OCI-LY1 (cell line): Measurements from ENCODE around the gene NUP93.

Source experiments
- H2AFZ ChIP-seq: fragments of 200-600 bp; sonication (generic), shearing (Covaris generic); 2 replicates; pipeline ENCODE4 v1.6.0; 2014; ENCODE audit warnings: antibody characterized with exemption, mild to moderate bottlenecking, low read length
- H3F3A ChIP-seq: fragments of 200-600 bp; sonication (generic), shearing (Covaris generic); 2 replicates; pipeline ENCODE4 v1.6.0; 2014; ENCODE audit warnings: mild to moderate bottlenecking, antibody characterized with exemption, low read length, moderate library complexity; ENCODE audit not compliant: insufficient read depth
- H3K27ac ChIP-seq: fragments of 200-600 bp; sonication (generic); 2 replicates; pipeline ENCODE4 v1.5.1; 2014; ENCODE audit warnings: low read length, mixed run types, mild to moderate bottlenecking, low read depth; ENCODE audit not compliant: poor library complexity, severe bottlenecking
- H3K27me3 ChIP-seq: fragments of 200-600 bp; sonication (generic); 2 replicates; pipeline ENCODE4 v1.6.0; 2014; ENCODE audit warnings: antibody characterized with exemption, mild to moderate bottlenecking, low read length, moderate library complexity; ENCODE audit not compliant: insufficient read depth
- H3K36me3 ChIP-seq: fragments of 200-600 bp; sonication (generic); 2 replicates; pipeline ENCODE4 v1.6.1; 2014; ENCODE audit warnings: mild to moderate bottlenecking, antibody characterized with exemption, low read length, moderate library complexity, mixed read lengths; ENCODE audit not compliant: insufficient read depth
- H3K4me1 ChIP-seq: fragments of 200-600 bp; sonication (generic); 2 replicates; pipeline ENCODE4 v1.5.1; 2014; ENCODE audit warnings: mild to moderate bottlenecking, low read length, moderate library complexity; ENCODE audit not compliant: insufficient read depth, severe bottlenecking
- H3K4me2 ChIP-seq: fragments of 200-600 bp; sonication (generic), shearing (Covaris generic); 2 replicates; pipeline ENCODE4 v1.6.1; 2014; ENCODE audit warnings: low read length
- H3K4me3 ChIP-seq: fragments of 200-600 bp; sonication (generic); 2 replicates; pipeline ENCODE4 v1.5.1; 2014; ENCODE audit warnings: low read length, low read depth, mild to moderate bottlenecking, mixed read lengths; ENCODE audit not compliant: poor library complexity, severe bottlenecking
- H3K79me2 ChIP-seq: fragments of 200-600 bp; shearing (Covaris generic); 2 replicates; pipeline ENCODE4 v1.6.1; 2016; ENCODE audit warnings: mixed run types, low read length, mixed read lengths; ENCODE audit not compliant: insufficient read depth
- H3K9ac ChIP-seq: fragments of 200-600 bp; sonication (generic), shearing (Covaris generic); 2 replicates; pipeline ENCODE4 v1.6.1; 2014; ENCODE audit warnings: mild to moderate bottlenecking, low read length, mixed read lengths
- H3K9me2 ChIP-seq: fragments of 200-600 bp; sonication (generic), shearing (Covaris generic); 2 replicates; pipeline ENCODE4 v1.6.1; 2014; ENCODE audit warnings: low read depth, mild to moderate bottlenecking, low read length, mixed read lengths
- H3K9me3 ChIP-seq: fragments of 200-600 bp; shearing (Covaris generic); 2 replicates; pipeline ENCODE4 v1.6.1; 2014; ENCODE audit warnings: low read length, mixed read lengths
- H4K20me1 ChIP-seq: fragments of 200-600 bp; sonication (generic), shearing (Covaris generic); 2 replicates; pipeline ENCODE4 v1.6.0; 2016; ENCODE audit warnings: mild to moderate bottlenecking, low read length; ENCODE audit not compliant: insufficient read depth
- EZH2 ChIP-seq: fragments of 200-600 bp; sonication (generic), shearing (Covaris generic); IDR thresholded peaks from 2 replicates; pipeline ENCODE4 v1.8.0; 2017; ENCODE audit warnings: borderline replicate concordance, mixed run types, mild to moderate bottlenecking, antibody characterized with exemption, low read length, moderate library complexity, mixed read lengths
- TF ChIP-seq, protein P1 (sequence below): fragments of 200-600 bp; sonication (generic), shearing (Covaris generic); IDR thresholded peaks from 2 replicates; pipeline ENCODE4 v1.5.1; 2017; ENCODE audit warnings: mild to moderate bottlenecking, antibody characterized with exemption, low read length, moderate library complexity, mixed read lengths

Gene NUP93

GRCh38 chr16:56817938-56818337 lies 88.0 kb downstream of the NUP93 start:
- Histone ChIP-seq H3F3A (no peaks in the 10 kb centered on the region), H3K79me2 (no peaks in the 10 kb centered on the region), H3K4me1 (no peaks in the 10 kb centered on the region), H3K4me2 (no peak overlapping the region), H3K27ac (no peak overlapping the region), H2AFZ (no peak overlapping the region), H3K9ac (no peak overlapping the region), H3K36me3 (peaks cover 50% of the 10 kb centered on the region), H3K27me3 (no peaks in the 10 kb centered on the region), H3K9me3 (no peaks in the 10 kb centered on the region), H4K20me1 (no peaks in the 10 kb centered on the region), H3K9me2 (no peaks in the 10 kb centered on the region), H3K4me3 (no peak overlapping the region)
- no peak for TF ChIP-seq EZH2
- TF ChIP-seq, protein P1, sequence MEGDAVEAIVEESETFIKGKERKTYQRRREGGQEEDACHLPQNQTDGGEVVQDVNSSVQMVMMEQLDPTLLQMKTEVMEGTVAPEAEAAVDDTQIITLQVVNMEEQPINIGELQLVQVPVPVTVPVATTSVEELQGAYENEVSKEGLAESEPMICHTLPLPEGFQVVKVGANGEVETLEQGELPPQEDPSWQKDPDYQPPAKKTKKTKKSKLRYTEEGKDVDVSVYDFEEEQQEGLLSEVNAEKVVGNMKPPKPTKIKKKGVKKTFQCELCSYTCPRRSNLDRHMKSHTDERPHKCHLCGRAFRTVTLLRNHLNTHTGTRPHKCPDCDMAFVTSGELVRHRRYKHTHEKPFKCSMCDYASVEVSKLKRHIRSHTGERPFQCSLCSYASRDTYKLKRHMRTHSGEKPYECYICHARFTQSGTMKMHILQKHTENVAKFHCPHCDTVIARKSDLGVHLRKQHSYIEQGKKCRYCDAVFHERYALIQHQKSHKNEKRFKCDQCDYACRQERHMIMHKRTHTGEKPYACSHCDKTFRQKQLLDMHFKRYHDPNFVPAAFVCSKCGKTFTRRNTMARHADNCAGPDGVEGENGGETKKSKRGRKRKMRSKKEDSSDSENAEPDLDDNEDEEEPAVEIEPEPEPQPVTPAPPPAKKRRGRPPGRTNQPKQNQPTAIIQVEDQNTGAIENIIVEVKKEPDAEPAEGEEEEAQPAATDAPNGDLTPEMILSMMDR = no peak

GRCh38 chr16:56823081-56823733 lies 93.3 kb downstream of the NUP93 start:
- Histone ChIP-seq H3K27ac (no peak overlapping the region), H3K36me3 (peaks cover 84% of the 10 kb centered on the region)

DNA sequence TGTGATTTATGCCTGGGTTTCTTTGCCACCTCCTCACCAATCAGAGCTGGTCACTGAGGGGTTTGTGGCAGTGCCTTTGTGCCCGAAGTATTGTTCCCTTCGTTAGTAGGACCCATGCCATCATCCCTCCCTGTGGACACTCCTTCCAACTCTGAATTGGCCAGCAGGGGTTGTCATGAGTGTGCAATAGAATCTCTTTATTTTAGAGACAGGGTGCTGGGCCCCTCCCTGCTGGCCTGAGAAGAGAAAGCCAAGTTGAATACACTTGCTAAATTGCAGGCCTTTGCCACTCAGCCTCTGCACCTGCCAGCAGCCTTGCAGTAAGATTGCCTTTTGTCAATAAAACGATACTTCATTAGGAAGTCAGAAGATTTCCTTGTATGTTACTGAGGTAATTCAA lies 94.4 kb downstream of the NUP93 start:
- H3K9me2 ChIP-seq = no peaks in the 10 kb centered on the region
- no peaks in the 10 kb centered on the region for H3F3A ChIP-seq
- H2AFZ ChIP-seq = no peak overlapping the region
- H3K36me3 ChIP-seq = peaks cover 84% of the 10 kb centered on the region
- H3K4me3 ChIP-seq = no peak overlapping the region
- H3K4me1 ChIP-seq = no peaks in the 10 kb centered on the region
- no peak overlapping the region for H3K9ac ChIP-seq
- no peaks in the 10 kb centered on the region for H4K20me1 ChIP-seq
- H3K27me3 ChIP-seq = no peaks in the 10 kb centered on the region
- no peaks in the 10 kb centered on the region for H3K9me3 ChIP-seq
- no peak overlapping the region for H3K27ac ChIP-seq
- no peak overlapping the region for H3K4me2 ChIP-seq
- TF ChIP-seq, protein P1 = no peak
- TF ChIP-seq EZH2 = no peak
- H3K79me2 ChIP-seq = no peaks in the 10 kb centered on the region

More at GRCh38 chr16:56823081-56823733, 93.3 kb downstream of the NUP93 start:
- H3K9me3 ChIP-seq = no peaks in the 10 kb centered on the region
- H3K4me1 ChIP-seq = no peaks in the 10 kb centered on the region
- no peak overlapping the region for H3K4me2 ChIP-seq
- no peaks in the 10 kb centered on the region for H3K27me3 ChIP-seq
- H3K9me2 ChIP-seq = no peaks in the 10 kb centered on the region
- H4K20me1 ChIP-seq = no peaks in the 10 kb centered on the region
- H3K9ac ChIP-seq = no peak overlapping the region
- H3F3A ChIP-seq = no peaks in the 10 kb centered on the region
- no peak overlapping the region for H2AFZ ChIP-seq
- no peak overlapping the region for H3K4me3 ChIP-seq
- no peaks in the 10 kb centered on the region for H3K79me2 ChIP-seq
- TF ChIP-seq, protein P1 = no peak
- no peak for TF ChIP-seq EZH2
